Anterior cingulate cortex (tissue), 58 donors: ENCODE results near the gene CDH24.

ENCODE experiments used
- DNase-seq, 58 donors: peaks; one replicate each; lab custom pipeline; 2025; lab: John Stamatoyannopoulos, UW

The CDH24 gene

GRCh38 chr14:23056956-23057756 lies at the start of gene CDH24:
CDH24 (minus strand) TSS chr14:23057520; CDS start chr14:23055733, 1,787 bp downstream.
- DNase-seq: no peak

GRCh38 chr14:23106747-23107045 lies 49.4 kb upstream of the CDH24 start:
- no peak for DNase-seq

- DNase-seq: no peak
These were observed 48.1 kb upstream of the CDH24 start for GRCh38 chr14:23105348-23105824.

- peak in 2 of 58 donors; percentile 13 to 17 for DNase-seq
These were observed 47.4 kb upstream of the CDH24 start, which contains the start of gene CIROP for GRCh38 chr14:23104591-23105347. CIROP (minus strand) TSS chr14:23104989; CDS start chr14:23104920, 69 bp downstream.

- DNase-seq: no peak
These were observed 46.8 kb upstream of the CDH24 start for GRCh38 chr14:23104070-23104590.

- DNase-seq: no peak
These were observed 46.3 kb upstream of the CDH24 start for GRCh38 chr14:23103581-23103980.

- DNase-seq: peak in 14 of 58 donors; percentile 8 to 52 (median 20)
These were observed 45.5 kb upstream of the CDH24 start for GRCh38 chr14:23102801-23103200.

GRCh38 chr14:23101986-23102625 lies 44.8 kb upstream of the CDH24 start:
- DNase-seq: no peak

- DNase-seq: no peak
These were observed 44.1 kb upstream of the CDH24 start for GRCh38 chr14:23101213-23101970.

GRCh38 chr14:23099212-23099861 lies 42.0 kb upstream of the CDH24 start:
- DNase-seq: no peak

- DNase-seq: no peak
These were observed 40.5 kb upstream of the CDH24 start for GRCh38 chr14:23097786-23098185.

GRCh38 chr14:23095196-23096108 lies 38.1 kb upstream of the CDH24 start, which contains the start of gene C14orf119:
C14orf119 (plus strand) TSS chr14:23095505; CDS start chr14:23097659, 2,154 bp downstream.
- no peak for DNase-seq

- no peak for DNase-seq
These were observed 37.4 kb upstream of the CDH24 start, which contains the start of gene ACIN1 for GRCh38 chr14:23094666-23095195. ACIN1 (minus strand) TSS chr14:23095136; CDS start chr14:23095112, 24 bp downstream.

- no peak for DNase-seq
These were observed 36.8 kb upstream of the CDH24 start for GRCh38 chr14:23093991-23094665.

- DNase-seq: no peak
These were observed 36.2 kb upstream of the CDH24 start for GRCh38 chr14:23093526-23093925.

- no peak for DNase-seq
These were observed 35.8 kb upstream of the CDH24 start for GRCh38 chr14:23093104-23093503.
